Activated T-cell treated with anti-CD3 and anti-CD28 coated beads for 4 hours (primary cell): ENCODE results near the gene MRGPRD.

ENCODE experiments used
- DNase-seq: peaks from one replicate; pipeline ENCODE4 v3.0.0-alpha.2; 2020

The MRGPRD gene

DNA sequence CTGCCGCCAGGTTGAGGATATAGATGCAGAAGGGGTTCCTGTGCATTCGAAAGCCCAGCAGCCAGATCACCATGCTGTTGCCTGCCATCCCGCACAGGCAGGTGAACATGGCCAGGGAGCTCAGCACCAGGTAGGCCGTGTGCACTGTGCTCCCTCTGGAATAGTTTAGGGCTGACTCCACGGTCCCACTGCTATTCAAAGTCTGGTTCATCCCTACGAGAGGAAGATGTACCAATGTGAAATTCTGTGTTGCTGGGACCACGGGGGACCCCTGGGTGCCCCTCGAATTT, at the start of gene MRGPRD:
Gene MRGPRD, minus strand, starts transcription at position 211 of the 290 bp plus-strand sequence. Its CDS starts 0 bp downstream, at position 211.
- no peak for DNase-seq

DNA sequence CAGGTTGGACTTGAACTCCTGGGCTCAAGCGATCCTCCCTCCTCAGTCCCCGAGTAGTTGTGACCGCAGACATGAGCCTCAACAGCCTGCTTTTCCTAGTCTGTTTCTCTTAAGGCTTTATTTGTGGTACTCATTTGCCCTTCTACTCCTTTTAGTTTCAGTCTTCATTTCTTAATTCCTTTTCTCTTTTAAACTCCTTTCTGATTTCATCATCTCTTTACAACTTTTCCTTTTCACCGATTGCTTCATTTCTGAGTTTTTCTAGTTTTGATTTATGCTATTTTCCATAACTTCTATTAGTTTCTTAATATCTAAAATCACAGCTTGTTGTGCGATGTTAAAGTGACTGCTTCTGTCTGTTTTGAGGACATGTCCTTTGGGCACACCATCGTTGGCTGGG, 49.5 kb upstream of the MRGPRD start:
- DNase-seq, result no peak

GRCh38 chr11:69027704-69028372, 47.1 kb upstream of the MRGPRD start:
- no peak for DNase-seq

GRCh38 chr11:69024509-69024908, 43.7 kb upstream of the MRGPRD start:
- DNase-seq, result no peak

- no peak for DNase-seq
Measured at GRCh38 chr11:69022260-69022659, 41.5 kb upstream of the MRGPRD start.

- no peak for DNase-seq
Measured at GRCh38 chr11:69018924-69019323, 38.1 kb upstream of the MRGPRD start.

DNA sequence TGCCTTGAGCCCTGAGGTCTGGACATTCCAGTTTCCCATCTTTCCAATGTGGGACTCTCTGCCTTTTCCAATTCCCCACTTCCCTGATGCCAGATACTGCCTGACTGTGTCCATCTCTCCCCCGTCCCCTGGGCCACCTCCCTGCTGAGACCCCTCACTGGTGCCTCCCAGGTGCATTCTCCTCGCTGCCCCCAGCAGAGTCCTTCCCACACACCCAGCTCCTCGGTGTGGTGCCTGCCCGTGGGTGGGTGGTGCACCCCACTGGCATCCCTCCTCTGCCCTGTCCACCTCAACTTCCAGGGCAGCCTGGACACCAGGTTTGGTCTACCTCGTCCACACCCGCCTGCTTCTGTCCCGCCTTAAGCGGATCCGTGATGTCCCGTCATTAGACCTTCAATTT, 37.2 kb upstream of the MRGPRD start:
- no peak for DNase-seq

GRCh38 chr11:69014898-69015549, 34.2 kb upstream of the MRGPRD start:
- DNase-seq, result no peak

GRCh38 chr11:69014084-69014851, 33.5 kb upstream of the MRGPRD start:
- no peak for DNase-seq

DNA sequence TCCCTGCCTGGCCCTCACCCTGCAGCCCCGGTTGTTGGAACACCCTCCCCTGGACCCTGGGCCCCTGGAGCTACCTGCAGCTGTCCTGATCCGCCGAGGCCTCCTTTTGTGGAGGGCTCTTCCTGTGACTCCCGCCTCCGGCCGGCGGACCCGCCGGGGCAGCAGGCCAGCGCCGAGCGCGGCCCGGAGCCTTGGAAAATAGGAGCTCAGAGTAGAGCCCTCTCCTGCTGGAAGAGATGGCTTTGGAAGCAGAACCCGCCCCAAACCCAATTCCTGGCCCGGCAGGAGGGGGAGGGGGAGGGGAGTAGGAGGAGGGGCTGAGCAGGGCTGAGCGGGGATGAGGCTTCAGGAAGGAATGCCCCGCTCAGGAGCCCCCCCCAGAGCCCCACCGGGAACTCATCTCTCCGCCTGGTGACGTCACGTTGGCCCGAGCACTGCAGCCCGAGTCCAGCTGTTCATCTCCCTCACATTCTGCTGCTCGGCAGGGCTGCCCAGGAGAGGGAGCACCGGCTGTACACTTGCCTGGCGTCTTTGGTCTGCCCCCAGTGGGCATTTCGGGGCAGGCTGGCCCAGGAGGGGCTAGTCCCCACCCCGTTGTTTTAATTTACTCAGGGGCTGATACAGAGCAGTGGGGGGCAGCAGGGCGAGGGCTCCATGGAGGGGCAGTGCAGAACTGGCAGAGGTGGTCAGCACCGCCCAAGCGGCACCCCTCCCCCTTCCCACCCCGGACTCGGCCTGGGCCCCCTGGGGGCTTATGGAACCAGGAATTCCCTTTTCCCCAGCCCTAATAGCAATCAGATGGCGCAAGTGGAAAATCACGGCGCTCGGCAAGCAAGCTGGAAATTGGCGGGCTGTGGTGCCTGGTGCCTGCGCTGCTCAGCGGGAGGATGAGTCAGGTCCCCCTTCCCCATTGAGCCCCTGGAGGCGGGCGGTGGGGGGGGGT, 32.5 kb upstream of the MRGPRD start, which contains the start of gene MRGPRF:
Gene MRGPRF, minus strand, starts transcription at position 238 of the 943 bp plus-strand sequence. CDS start 3,345 bp downstream, outside the sequence.
- no peak for DNase-seq

- no peak for DNase-seq
Measured at GRCh38 chr11:69012092-69013008, 31.6 kb upstream of the MRGPRD start.

GRCh38 chr11:69011624-69012091, 30.9 kb upstream of the MRGPRD start:
- DNase-seq, result no peak

DNA sequence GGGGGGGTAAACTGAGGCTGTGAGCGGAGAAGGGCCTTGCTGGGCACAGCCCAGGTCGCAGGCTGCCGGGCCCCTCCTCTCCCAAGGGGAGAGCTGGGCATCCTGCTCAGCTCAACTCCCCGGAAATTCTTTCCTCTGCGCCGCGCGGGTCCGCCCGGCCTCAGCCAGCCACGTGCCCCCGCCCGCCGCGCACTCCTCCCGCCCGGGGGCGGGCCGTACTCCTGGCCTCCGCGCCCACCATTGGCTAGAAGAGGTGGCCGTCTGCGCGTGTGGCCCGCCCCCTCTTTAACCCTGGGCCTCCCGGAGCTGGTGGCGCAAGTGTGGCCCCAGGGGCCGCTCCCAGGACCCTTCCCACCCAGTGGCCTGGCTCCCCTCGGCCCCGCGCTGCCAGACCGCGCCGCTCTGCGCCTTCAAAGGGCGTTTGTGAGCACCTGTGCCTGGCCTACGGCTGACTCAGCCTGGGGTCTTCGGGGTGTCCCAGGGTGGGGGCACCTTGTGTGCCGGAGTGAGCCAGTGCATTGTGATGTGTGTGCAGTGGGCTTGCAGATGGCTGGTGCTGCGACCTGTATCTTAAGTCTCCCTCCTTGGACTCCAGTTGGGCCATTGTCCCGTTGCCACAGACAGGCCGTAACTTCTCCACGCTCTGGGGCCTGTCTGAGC, 30.3 kb upstream of the MRGPRD start:
- no peak for DNase-seq

DNA sequence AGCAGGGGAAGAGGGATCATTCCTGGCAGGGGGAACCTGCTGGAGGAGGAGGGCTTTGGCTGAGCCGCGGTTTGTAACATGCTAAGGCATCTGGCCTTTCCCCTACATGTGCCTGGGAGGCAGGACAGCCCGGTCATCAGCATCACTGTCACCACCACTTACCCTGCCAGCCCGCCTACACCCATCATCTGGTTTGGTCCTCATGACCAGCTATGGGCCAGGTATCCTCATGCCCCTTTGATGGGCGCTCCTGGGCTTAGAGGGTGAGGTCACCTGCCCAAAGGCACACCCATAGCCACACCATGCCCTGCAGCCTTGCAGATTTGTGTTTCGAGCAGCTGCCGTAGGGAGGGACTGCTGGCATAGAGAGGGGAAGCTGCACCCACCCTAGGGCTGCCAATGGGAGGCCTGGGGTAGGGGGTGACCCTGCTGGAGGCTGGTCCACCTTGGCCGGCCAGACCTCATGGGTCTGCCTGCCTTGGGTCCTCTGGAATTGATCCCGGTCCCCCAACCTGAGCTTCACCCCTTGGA, 29.6 kb upstream of the MRGPRD start:
- no peak for DNase-seq

DNA sequence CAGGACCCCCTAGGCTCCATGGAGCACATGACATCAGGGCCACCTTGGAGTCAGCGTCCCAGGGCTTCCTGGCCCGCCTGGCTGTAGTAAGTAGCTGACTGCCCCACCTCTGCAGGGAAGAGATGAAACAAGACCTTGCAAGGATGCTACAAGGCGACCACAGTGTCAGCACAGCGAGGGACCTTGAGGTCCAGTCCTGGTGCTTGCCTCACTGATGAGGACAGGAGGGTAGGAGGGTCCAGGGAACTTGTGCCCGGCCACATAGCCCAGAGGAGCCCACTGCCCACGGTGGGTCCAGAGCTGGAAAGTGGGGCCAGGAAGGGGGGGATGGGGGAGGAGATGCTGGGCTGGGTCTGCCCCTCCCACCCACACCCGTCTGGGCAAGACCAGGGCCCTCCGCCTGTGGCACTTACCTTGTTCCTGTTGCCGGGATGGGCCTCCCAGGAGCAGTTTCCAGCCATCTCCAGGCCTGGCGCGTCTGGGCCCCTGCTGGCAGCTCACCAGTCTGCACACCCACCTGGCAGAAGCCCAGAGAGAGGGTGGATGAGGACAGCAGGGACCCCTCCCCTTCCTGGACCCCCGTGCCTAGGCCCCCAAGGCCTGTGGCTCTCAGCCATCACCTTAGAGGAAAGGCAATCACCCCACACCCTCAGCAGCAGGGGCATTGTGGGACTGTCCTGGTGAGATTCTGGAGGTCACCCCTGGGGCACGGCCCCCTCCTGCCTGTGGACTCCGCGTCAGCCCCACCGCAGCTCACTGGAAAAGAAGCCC, 28.8 kb upstream of the MRGPRD start:
- DNase-seq, result no peak

DNA sequence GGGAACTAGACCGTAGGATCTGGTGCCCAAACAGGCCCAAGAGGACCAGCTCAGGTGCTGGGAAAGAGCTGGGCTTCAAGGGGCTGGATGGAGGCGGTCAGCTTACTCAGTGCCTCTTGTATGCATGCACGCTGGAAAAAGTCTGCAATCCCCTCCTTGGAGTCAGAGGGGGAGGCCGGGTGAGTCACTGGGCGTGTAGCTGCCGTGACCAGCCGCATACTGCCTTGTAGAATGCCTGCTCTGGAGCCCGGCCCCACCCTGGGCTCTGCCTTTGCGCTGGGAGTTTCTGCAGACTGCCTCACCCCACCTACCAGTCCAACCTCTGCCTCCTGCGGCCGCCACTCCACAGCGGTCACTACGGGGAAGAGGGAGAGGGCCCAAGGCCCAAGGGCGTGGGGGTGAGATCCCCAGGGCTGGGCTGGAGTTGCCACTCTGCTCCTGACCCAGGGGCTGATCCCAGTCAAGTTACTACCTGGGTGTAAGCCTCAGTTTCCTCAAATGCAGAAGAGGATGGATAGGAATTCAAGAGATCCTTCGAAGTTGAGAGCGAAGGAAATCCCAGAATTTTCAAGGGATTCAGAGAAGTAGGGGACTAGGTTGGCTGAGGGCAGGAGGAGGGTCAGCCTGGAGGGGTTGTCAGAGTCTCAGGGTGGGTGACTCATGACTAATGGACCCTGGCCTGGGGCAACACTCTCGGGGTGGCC, 28.1 kb upstream of the MRGPRD start:
- DNase-seq, result no peak

DNA sequence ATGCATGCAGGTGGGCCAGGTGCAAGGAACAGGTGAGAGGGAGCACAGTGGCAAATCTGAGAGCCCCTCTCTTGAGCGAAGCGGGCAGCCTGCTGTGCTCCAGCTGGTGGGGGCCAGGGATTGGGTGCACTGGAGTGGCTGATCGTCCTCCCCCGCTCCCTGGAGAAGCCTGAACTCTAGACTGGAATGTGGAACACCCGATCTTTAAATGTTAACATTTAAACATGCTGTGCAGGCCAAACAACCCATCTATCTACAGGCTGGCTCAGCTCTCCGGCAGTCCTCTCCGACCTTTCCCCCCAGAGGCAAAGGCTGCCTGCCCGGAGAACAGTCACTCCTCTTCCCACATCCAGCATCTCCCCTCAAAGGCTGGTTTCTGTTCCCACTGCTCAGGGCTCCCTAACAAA, 27.2 kb upstream of the MRGPRD start:
- DNase-seq, result no peak

DNA sequence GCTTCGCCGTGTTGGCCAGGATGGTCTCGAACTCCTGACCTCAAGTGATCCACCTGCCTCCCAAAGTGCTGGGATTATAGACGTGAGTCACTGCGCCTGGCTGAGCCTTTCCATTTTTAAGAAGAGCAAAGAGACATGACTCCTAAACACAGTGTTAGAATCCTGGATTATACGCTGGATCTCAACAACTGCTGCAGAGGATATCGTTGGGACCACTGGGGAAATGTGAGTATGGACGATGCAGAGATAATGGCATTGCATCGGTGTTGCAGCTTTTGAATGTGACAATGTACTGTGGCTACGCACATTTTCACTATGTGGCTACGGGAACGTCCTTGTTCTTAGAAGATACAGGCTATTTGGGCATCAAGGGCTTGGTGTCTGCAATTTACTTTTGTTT, 26.0 kb upstream of the MRGPRD start:
- no peak for DNase-seq

GRCh38 chr11:69005631-69006368, 25.0 kb upstream of the MRGPRD start:
- DNase-seq, result no peak
